VCaP (cell line): ENCODE results near the gene NLRP1.

ENCODE experiments used
- H3K27ac ChIP-seq: fragments of 450-650 bp; 2 replicates; pipeline ENCODE4 v1.5.1; 2017
- CTCF ChIP-seq: fragments of 450-650 bp; conservative IDR thresholded peaks from 2 replicates; pipeline ENCODE4 v1.5.1; 2017; ENCODE audit warnings: mild to moderate bottlenecking, moderate library complexity

The NLRP1 gene

GRCh38 chr17:5584383-5585286 lies at the start of gene NLRP1:
TSS of gene NLRP1 (minus strand) at chr17:5584509. CDS start at chr17:5583957, 552 bp downstream.
- no peak within 1 kb of the TSS; the same call in 1 of the 2 replicates for H3K27ac ChIP-seq
- TF ChIP-seq CTCF, result no peak

- no peak for TF ChIP-seq CTCF
- no peak overlapping the region for H3K27ac ChIP-seq
Observed at GRCh38 chr17:5631958-5632590, 47.8 kb upstream of the NLRP1 start.

- TF ChIP-seq CTCF, result no peak
- H3K27ac ChIP-seq, result no peak overlapping the region
Observed at GRCh38 chr17:5630434-5630833, 46.1 kb upstream of the NLRP1 start.

- H3K27ac ChIP-seq, result no peak overlapping the region
- TF ChIP-seq CTCF, result no peak
Observed at GRCh38 chr17:5629128-5629527, 44.8 kb upstream of the NLRP1 start.

GRCh38 chr17:5628262-5628661 lies 44.0 kb upstream of the NLRP1 start:
- TF ChIP-seq CTCF, result no peak
- H3K27ac ChIP-seq, result no peak overlapping the region

- TF ChIP-seq CTCF, result no peak
- H3K27ac ChIP-seq, result no peak overlapping the region
Observed at GRCh38 chr17:5624211-5624610, 39.9 kb upstream of the NLRP1 start.

- TF ChIP-seq CTCF, result no peak
- H3K27ac ChIP-seq, result no peak overlapping the region
Observed at GRCh38 chr17:5621729-5622128, 37.4 kb upstream of the NLRP1 start.
